Mesangial cell (primary cell): Measurements from ENCODE around the gene TDRD6. TPM values are rescaled to one million over a fixed set of nuclear protein-coding genes. Genes with fewer than 3 reads are reported as not detected.

ENCODE experiments used
- total RNA-seq: library from RNA; depleted of rRNA; stranded (reverse); fragments of >200 nt; gene quantifications from 2 replicates; pipeline ENCODE4 v1.2.3, GENCODE V29; 2015

TDRD6 gene, protein sequence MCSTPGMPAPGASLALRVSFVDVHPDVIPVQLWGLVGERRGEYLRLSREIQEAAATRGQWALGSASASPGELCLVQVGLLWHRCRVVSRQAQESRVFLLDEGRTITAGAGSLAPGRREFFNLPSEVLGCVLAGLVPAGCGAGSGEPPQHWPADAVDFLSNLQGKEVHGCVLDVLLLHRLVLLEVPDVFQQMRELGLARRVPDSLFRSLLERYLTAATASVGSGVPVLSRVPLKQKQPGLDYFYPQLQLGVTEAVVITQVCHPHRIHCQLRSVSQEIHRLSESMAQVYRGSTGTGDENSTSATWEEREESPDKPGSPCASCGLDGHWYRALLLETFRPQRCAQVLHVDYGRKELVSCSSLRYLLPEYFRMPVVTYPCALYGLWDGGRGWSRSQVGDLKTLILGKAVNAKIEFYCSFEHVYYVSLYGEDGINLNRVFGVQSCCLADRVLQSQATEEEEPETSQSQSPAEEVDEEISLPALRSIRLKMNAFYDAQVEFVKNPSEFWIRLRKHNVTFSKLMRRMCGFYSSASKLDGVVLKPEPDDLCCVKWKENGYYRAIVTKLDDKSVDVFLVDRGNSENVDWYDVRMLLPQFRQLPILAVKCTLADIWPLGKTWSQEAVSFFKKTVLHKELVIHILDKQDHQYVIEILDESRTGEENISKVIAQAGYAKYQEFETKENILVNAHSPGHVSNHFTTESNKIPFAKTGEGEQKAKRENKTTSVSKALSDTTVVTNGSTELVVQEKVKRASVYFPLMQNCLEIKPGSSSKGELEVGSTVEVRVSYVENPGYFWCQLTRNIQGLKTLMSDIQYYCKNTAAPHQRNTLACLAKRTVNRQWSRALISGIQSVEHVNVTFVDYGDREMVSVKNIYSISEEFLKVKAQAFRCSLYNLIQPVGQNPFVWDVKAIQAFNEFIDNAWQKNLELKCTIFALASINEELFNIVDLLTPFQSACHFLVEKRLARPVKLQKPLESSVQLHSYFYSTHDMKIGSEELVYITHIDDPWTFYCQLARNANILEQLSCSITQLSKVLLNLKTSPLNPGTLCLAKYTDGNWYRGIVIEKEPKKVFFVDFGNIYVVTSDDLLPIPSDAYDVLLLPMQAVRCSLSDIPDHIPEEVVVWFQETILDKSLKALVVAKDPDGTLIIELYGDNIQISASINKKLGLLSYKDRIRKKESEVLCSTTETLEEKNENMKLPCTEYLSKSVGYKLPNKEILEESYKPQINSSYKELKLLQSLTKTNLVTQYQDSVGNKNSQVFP (N-terminal part only)
- total RNA-seq = not detected in 2 replicates

GRCh38 chr6:46687619-46688097 is at the start of gene TDRD6:
Gene TDRD6 (plus strand): TSS chr6:46687885. CDS start chr6:46688129, 244 bp downstream.

DNA sequence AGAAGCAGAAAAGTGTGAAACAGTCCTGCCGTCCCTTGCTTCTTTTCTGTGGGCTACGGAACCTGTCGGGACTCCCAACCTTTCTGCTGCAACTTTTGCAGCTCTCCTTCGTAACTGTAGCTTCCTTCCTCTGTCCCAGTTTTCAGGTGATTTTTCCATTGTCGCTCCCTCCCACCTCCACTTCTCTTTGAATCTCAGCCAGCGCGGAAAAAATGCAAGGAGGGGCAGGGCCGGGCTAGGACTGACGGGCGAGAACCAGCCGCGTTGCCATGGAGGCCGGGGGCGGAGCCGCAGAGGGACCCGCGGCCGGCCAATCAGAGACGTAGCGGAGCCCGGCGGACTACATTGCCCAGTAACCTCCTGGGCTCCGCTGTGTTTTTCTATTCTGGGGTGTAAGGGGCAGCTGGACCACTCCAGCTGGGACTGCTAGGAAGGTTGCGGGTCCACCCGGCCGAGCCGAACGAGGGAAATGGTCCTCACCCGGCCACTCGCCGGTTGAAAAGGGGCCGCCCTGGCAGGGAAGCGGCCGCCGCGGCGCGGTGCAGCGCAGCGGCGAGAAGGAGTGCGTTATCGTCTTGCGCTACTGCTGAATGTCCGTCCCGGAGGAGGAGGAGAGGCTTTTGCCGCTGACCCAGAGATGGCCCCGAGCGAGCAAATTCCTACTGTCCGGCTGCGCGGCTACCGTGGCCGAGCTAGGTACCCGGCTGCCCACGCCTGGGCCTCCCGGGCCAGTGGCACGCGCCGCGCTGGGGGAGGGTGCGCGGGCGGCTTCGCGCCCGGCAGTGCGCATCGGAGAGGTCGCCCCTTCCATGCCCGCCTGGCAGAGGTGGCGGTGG is 34.9 kb upstream of the TDRD6 start, which contains the start of the genes CYP39A1 and SLC25A27:
TSS of gene CYP39A1 (minus strand) at position 216 of the 836 bp plus-strand sequence. CDS start 236 bp downstream, outside the sequence.
TSS of gene SLC25A27 (plus strand) at position 373 of the 836 bp plus-strand sequence. CDS start at position 591, 218 bp downstream.

GRCh38 chr6:46734867-46735719 is 47.4 kb downstream of the TDRD6 start, which contains the start of gene PLA2G7:
Gene PLA2G7 (minus strand): TSS chr6:46735375. CDS start chr6:46722891, 12,484 bp downstream.

DNA sequence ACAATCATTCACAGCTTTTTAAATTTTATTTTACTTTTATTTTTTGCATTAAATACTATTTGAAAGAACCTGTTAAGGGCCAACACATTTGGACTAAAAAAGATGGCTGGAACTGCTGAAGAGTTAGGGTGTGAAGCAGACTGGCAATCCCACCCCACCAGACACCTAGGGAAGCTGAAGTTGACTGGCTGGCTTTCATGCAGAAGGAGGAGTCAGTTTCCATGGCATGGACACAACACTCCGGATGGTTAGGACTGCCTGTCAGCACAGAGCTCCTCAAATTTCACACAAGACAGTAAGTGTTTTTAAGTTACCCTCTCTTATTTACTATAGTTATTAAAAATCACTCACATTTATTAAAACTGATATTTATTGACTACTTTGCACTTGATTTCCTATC is 59.0 kb downstream of the TDRD6 start, which contains the start of gene ANKRD66:
TSS of gene ANKRD66 (plus strand) at position 238 of the 400 bp plus-strand sequence. CDS start 5,016 bp downstream, outside the sequence.

Other genes starting within 250 kb of the TDRD6 start
- gene RCAN2, start 196.4 kb upstream of the TDRD6 start, total RNA-seq = 0.65 and 0.89 TPM in 2 replicates
- 0.16 and 0.51 TPM in 2 replicates for gene CYP39A1, start 35.1 kb upstream of the TDRD6 start, total RNA-seq
- 1.3 and 2.5 TPM in 2 replicates for gene SLC25A27, start 34.9 kb upstream of the TDRD6 start, total RNA-seq
- gene PLA2G7, start 47.5 kb downstream of the TDRD6 start, total RNA-seq = not detected in 2 replicates
- gene ANKRD66, start 59.0 kb downstream of the TDRD6 start, total RNA-seq = not detected in 2 replicates
- not detected in 2 replicates for gene MEP1A, start 105.5 kb downstream of the TDRD6 start, total RNA-seq
- gene ADGRF5, start 234.1 kb downstream of the TDRD6 start, total RNA-seq = under 0.01 TPM in 2 replicates